Neural progenitor cell (in vitro differentiated cells): ENCODE results near the gene PODNL1. TPM values are rescaled to one million over a fixed set of nuclear protein-coding genes. Genes with fewer than 3 reads are reported as not detected.

Source experiments
- DNase-seq: peaks from one replicate; pipeline ENCODE4 v3.0.0-alpha.2; 2016; ENCODE audit warnings: low spot score
- H2AFZ ChIP-seq: fragments of 200-600 bp; sonication (generic); replicated peaks from 2 replicates; pipeline ENCODE4 v1.6.1; 2016; ENCODE audit warnings: antibody characterized with exemption
- H3F3A ChIP-seq: fragments of 200-600 bp; sonication (generic); 2 replicates; pipeline ENCODE4 v1.6.1; 2016; ENCODE audit warnings: antibody characterized with exemption, low read depth
- H3K27ac ChIP-seq: fragments of 200-600 bp; sonication (generic); 2 replicates; pipeline ENCODE4 v1.5.1; 2016; ENCODE audit warnings: mild to moderate bottlenecking
- H3K27me3 ChIP-seq: fragments of 200-600 bp; sonication (generic); 2 replicates; pipeline ENCODE4 v1.6.1; 2016; ENCODE audit warnings: mild to moderate bottlenecking, moderate library complexity
- H3K36me3 ChIP-seq: fragments of 200-600 bp; sonication (generic); 2 replicates; pipeline ENCODE4 v1.5.1; 2016
- H3K4me1 ChIP-seq: fragments of 200-600 bp; sonication (generic); 2 replicates; pipeline ENCODE4 v1.6.1; 2016; ENCODE audit warnings: mixed run types
- H3K4me2 ChIP-seq: fragments of 200-600 bp; sonication (generic); 2 replicates; pipeline ENCODE4 v1.6.1; 2016
- H3K4me3 ChIP-seq: fragments of 200-600 bp; sonication (generic); 2 replicates; pipeline ENCODE4 v1.5.1; 2016
- H3K79me2 ChIP-seq: fragments of 200-600 bp; sonication (generic); 2 replicates; pipeline ENCODE4 v1.6.1; 2016; ENCODE audit warnings: low read depth
- H3K9ac ChIP-seq: fragments of 200-600 bp; sonication (generic); 2 replicates; pipeline ENCODE4 v1.6.1; 2016
- H3K9me3 ChIP-seq: fragments of 200-600 bp; sonication (generic); 2 replicates; pipeline ENCODE4 v1.5.1; 2016; ENCODE audit warnings: low read depth
- H4K20me1 ChIP-seq: fragments of 200-600 bp; sonication (generic); 2 replicates; pipeline ENCODE4 v1.6.1; 2016; ENCODE audit warnings: low read depth
- H3K27ac Mint-ChIP-seq: 3 replicates; pipeline ENCODE4 v1.8.0; 2021; ENCODE audit warnings: mixed read lengths
- H3K27me3 Mint-ChIP-seq: 2 replicates; pipeline ENCODE4 v1.8.0; 2022; ENCODE audit warnings: low read depth, mild to moderate bottlenecking, inconsistent platforms, moderate library complexity, mixed read lengths; ENCODE audit not compliant: insufficient read depth
- H3K36me3 Mint-ChIP-seq: 3 replicates; pipeline ENCODE4 v1.8.0; 2021; ENCODE audit warnings: mixed read lengths
- H3K4me1 Mint-ChIP-seq: 3 replicates; pipeline ENCODE4 v1.8.0; 2021; ENCODE audit warnings: mixed read lengths
- H3K4me3 Mint-ChIP-seq: 3 replicates; pipeline ENCODE4 v1.8.0; 2021; ENCODE audit warnings: mild to moderate bottlenecking, moderate library complexity, mixed read lengths
- H3K9me3 Mint-ChIP-seq: 3 replicates; pipeline ENCODE4 v1.8.0; 2020; ENCODE audit warnings: mixed read lengths
- EZH2 ChIP-seq: fragments of 200-600 bp; sonication (generic); IDR thresholded peaks from 2 replicates; pipeline ENCODE4 v1.6.1; 2017; ENCODE audit warnings: antibody characterized with exemption, mild to moderate bottlenecking, moderate library complexity
- EZH2phosphoT487 ChIP-seq: fragments of 200-600 bp; sonication (generic); IDR thresholded peaks from 2 replicates; pipeline ENCODE4 v1.6.1; 2017; ENCODE audit warnings: antibody characterized with exemption
- total RNA-seq: library from RNA; depleted of rRNA; stranded (reverse); fragments of >200 nt; gene quantifications from 2 replicates; pipeline ENCODE4 v1.2.3, GENCODE V29; 2015; ENCODE audit warnings: low replicate concordance
- TF ChIP-seq, protein P1 (sequence below): fragments of 200-600 bp; sonication (generic); IDR thresholded peaks from 2 replicates; pipeline ENCODE4 v1.5.1; 2017; ENCODE audit warnings: antibody characterized with exemption, mild to moderate bottlenecking

Gene PODNL1
- total RNA-seq, 1 donor from 2014 or later: not detected

DNA sequence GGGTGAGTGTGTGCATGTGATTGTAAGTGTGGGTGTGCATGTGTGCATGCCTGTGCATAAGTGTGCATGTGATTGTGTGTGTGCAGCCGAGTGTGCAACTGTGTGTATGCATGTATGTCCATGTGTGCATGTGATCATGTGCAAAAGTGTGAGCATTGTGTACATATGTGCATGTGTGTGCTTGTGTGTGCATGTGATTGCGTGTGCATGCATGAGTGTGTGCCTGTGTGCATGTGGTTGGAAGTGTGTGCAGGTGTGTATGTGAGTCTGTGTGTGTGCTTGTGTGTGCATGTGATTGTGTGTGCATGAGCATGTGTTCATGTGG, 3.5 kb downstream of the PODNL1 start:
- no peaks in the 10 kb centered on the region for H3K36me3 ChIP-seq
- no peak overlapping the region for H3K4me2 ChIP-seq
- H3K79me2 ChIP-seq: no peaks in the 10 kb centered on the region
- no peaks in the 10 kb centered on the region for H3K9me3 Mint-ChIP-seq
- H2AFZ ChIP-seq: no peak overlapping the region
- H3K4me1 ChIP-seq: peaks cover 22% of the 10 kb centered on the region
- peak overlapping the region; percentile 40 for H3K27ac Mint-ChIP-seq
- peaks cover 10% of the 10 kb centered on the region for H3F3A ChIP-seq
- DNase-seq: no peak
- peak overlapping the region; percentile 27 for H3K4me3 Mint-ChIP-seq
- H3K4me3 ChIP-seq: no peak overlapping the region
- H3K27me3 ChIP-seq: no peaks in the 10 kb centered on the region
- H3K36me3 Mint-ChIP-seq: no peaks in the 10 kb centered on the region
- peaks cover 28% of the 10 kb centered on the region for H3K4me1 Mint-ChIP-seq
- H4K20me1 ChIP-seq: no peaks in the 10 kb centered on the region
- H3K9ac ChIP-seq: no peak overlapping the region
- H3K27me3 Mint-ChIP-seq: peaks cover 12% of the 10 kb centered on the region
- H3K9me3 ChIP-seq: no peaks in the 10 kb centered on the region
- TF ChIP-seq EZH2phosphoT487 (no peak), EZH2 (no peak)
- TF ChIP-seq, protein P1, sequence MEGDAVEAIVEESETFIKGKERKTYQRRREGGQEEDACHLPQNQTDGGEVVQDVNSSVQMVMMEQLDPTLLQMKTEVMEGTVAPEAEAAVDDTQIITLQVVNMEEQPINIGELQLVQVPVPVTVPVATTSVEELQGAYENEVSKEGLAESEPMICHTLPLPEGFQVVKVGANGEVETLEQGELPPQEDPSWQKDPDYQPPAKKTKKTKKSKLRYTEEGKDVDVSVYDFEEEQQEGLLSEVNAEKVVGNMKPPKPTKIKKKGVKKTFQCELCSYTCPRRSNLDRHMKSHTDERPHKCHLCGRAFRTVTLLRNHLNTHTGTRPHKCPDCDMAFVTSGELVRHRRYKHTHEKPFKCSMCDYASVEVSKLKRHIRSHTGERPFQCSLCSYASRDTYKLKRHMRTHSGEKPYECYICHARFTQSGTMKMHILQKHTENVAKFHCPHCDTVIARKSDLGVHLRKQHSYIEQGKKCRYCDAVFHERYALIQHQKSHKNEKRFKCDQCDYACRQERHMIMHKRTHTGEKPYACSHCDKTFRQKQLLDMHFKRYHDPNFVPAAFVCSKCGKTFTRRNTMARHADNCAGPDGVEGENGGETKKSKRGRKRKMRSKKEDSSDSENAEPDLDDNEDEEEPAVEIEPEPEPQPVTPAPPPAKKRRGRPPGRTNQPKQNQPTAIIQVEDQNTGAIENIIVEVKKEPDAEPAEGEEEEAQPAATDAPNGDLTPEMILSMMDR: no peak
- H3K27ac ChIP-seq: no peak overlapping the region

DNA sequence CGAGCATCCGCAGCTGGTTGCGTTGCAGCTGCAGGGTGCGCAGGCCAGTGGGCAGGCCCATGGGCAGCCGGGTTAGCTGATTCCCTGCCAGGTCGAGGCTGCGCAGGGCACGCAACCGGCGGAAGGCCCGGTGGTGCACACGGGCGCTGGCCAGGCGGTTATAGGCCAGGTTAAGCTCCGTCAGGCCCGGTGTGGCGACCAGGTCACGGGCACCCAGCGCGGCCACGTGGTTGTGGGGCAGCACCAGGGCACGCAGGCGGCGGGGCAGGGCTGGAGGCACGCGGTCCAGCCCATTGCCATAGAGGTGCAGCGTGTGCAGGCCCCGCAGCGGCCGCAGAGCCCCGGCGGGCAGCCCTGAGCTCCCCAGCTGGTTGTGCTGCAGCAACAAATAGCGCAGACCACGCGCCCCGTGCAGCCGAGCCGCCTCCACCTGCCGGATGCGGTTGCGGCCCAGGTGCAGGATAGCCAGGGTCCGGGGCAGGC, 5.3 kb downstream of the PODNL1 start:
- no peak for DNase-seq
- TF ChIP-seq, protein P1: no peak
- TF ChIP-seq EZH2 (no peak), EZH2phosphoT487 (no peak)
- H3K27ac ChIP-seq: no peak overlapping the region
- no peak overlapping the region for H3K4me2 ChIP-seq
- no peaks in the 10 kb centered on the region for H3K9me3 Mint-ChIP-seq
- no peaks in the 10 kb centered on the region for H3K9me3 ChIP-seq
- H3K4me1 Mint-ChIP-seq: peaks cover 28% of the 10 kb centered on the region
- H2AFZ ChIP-seq: no peak overlapping the region
- H3F3A ChIP-seq: peaks cover 6% of the 10 kb centered on the region
- no peaks in the 10 kb centered on the region for H3K36me3 ChIP-seq
- peaks cover 12% of the 10 kb centered on the region for H3K27me3 Mint-ChIP-seq
- peaks cover 4% of the 10 kb centered on the region for H3K36me3 Mint-ChIP-seq
- no peaks in the 10 kb centered on the region for H3K79me2 ChIP-seq
- H3K9ac ChIP-seq: no peak overlapping the region
- H3K27ac Mint-ChIP-seq: no peak overlapping the region
- no peaks in the 10 kb centered on the region for H3K27me3 ChIP-seq
- peaks cover 15% of the 10 kb centered on the region for H3K4me1 ChIP-seq
- no peak overlapping the region for H3K4me3 ChIP-seq
- H3K4me3 Mint-ChIP-seq: no peak overlapping the region
- H4K20me1 ChIP-seq: no peaks in the 10 kb centered on the region

DNA sequence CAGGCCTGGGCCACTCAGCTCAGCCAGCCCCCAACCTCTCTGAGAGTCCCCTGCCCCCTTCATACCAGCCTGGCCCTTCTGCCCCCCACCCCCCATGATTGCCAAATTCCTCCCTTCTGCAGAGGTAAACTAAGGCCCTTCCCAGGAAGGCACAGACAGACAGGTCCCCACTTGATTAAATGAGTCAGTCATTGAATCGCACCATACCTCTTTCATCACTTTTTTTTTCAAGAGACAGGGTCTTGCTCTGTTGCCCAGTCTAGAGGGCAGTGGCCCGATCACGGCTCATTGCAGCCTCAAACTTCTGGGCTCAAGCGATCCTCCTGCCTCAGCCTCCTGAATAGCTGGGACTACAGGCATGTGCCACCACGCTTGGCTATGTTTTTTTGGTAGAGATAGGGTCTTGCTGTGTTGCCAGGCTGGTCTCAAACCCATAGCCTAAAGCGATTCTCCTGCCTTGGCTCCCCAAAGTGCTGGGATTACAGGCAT, 6.0 kb downstream of the PODNL1 start:
- H3K79me2 ChIP-seq: no peaks in the 10 kb centered on the region
- H2AFZ ChIP-seq: no peak overlapping the region
- H3K4me1 ChIP-seq: peaks cover 10% of the 10 kb centered on the region
- DNase-seq: no peak
- no peak overlapping the region for H3K27ac ChIP-seq
- no peaks in the 10 kb centered on the region for H4K20me1 ChIP-seq
- TF ChIP-seq, protein P1: no peak
- TF ChIP-seq EZH2phosphoT487 (no peak), EZH2 (no peak)
- H3K27me3 Mint-ChIP-seq: peaks cover 12% of the 10 kb centered on the region
- no peaks in the 10 kb centered on the region for H3K9me3 Mint-ChIP-seq
- H3K4me3 Mint-ChIP-seq: no peak overlapping the region
- no peaks in the 10 kb centered on the region for H3K36me3 ChIP-seq
- no peaks in the 10 kb centered on the region for H3K27me3 ChIP-seq
- peaks cover 23% of the 10 kb centered on the region for H3K4me1 Mint-ChIP-seq
- no peak overlapping the region for H3K27ac Mint-ChIP-seq
- no peak overlapping the region for H3K4me3 ChIP-seq
- no peaks in the 10 kb centered on the region for H3K9me3 ChIP-seq
- H3K4me2 ChIP-seq: no peak overlapping the region
- peaks cover 6% of the 10 kb centered on the region for H3F3A ChIP-seq
- no peak overlapping the region for H3K9ac ChIP-seq
- peaks cover 6% of the 10 kb centered on the region for H3K36me3 Mint-ChIP-seq
